Measurements from ENCODE around the gene SUMO1.

The SUMO1 gene

DNA sequence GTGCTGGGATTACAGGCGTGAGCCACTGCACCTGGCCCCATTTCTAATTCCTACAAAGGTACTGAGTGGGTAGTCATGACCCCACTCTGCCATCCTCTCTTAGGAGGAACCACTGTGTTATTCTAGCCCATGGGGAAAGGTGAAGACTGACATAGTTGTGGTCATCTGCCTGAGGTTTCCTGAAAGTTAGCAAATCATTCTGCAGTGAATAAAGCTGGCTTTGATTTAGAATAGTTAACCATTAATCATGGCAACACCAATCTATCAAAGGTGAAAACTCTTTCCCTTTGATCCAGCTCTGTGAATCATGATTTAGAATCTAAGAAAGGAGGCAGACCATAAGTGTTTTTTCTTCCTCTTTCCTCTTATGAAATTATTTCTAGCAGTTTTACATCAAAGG, 50.8 kb downstream of the SUMO1 start:
- Histone ChIP-seq H3K27me3 (no peaks in the 10 kb centered on the region), H3K27ac (no peak overlapping the region), H3K9me3 (replicated peaks in 1 of 11) (no peaks in the 10 kb centered on the region), H3K4me1 (no peaks in the 10 kb centered on the region), H3K9ac (no peak overlapping the region), H4K20me1 (no peaks in the 10 kb centered on the region), H3K4me2 (no peak overlapping the region), H3K4me3 (no peak overlapping the region), H3K36me3 (no peaks in the 10 kb centered on the region)
- no peak for TF ChIP-seq Cebpa-rat (IDR thresholded peaks at IDR 0.05)

GRCh38 chr2:202186641-202187202, 51.7 kb downstream of the SUMO1 start:
- Histone ChIP-seq H3K36me3 (no peaks in the 10 kb centered on the region), H3K4me1 (no peaks in the 10 kb centered on the region), H3K4me3 (no peak overlapping the region), H3K27ac (no peak overlapping the region), H4K20me1 (no peaks in the 10 kb centered on the region), H3K27me3 (no peaks in the 10 kb centered on the region), H3K9me3 (replicated peaks in 1 of 11) (no peaks in the 10 kb centered on the region), H3K4me2 (no peak overlapping the region), H3K9ac (no peak overlapping the region)
- no peak for TF ChIP-seq Cebpa-rat (IDR thresholded peaks at IDR 0.05)

- no peaks in the 10 kb centered on the region for H3K4me1 ChIP-seq
- H3K36me3 ChIP-seq: no peaks in the 10 kb centered on the region
- no peaks in the 10 kb centered on the region for H3K27me3 ChIP-seq
- TF ChIP-seq Cebpa-rat (IDR thresholded peaks at IDR 0.05): no peak
- no peak overlapping the region for H3K9ac ChIP-seq
- no peak overlapping the region for H3K27ac ChIP-seq
- H3K9me3 ChIP-seq (replicated peaks in 1 of 11): no peaks in the 10 kb centered on the region
- no peaks in the 10 kb centered on the region for H4K20me1 ChIP-seq
- H3K4me3 ChIP-seq: no peak overlapping the region
- H3K4me2 ChIP-seq: no peak overlapping the region
Observed at GRCh38 chr2:202185156-202185555, 53.2 kb downstream of the SUMO1 start.

GRCh38 chr2:202184557-202184956, 53.8 kb downstream of the SUMO1 start:
- H3K36me3 ChIP-seq: no peaks in the 10 kb centered on the region
- H3K4me3 ChIP-seq: no peak overlapping the region
- H4K20me1 ChIP-seq: no peaks in the 10 kb centered on the region
- H3K9me3 ChIP-seq (replicated peaks in 1 of 11): no peaks in the 10 kb centered on the region
- H3K4me1 ChIP-seq: no peaks in the 10 kb centered on the region
- H3K4me2 ChIP-seq: no peak overlapping the region
- H3K27ac ChIP-seq: no peak overlapping the region
- TF ChIP-seq Cebpa-rat (IDR thresholded peaks at IDR 0.05): no peak
- no peaks in the 10 kb centered on the region for H3K27me3 ChIP-seq
- no peak overlapping the region for H3K9ac ChIP-seq

GRCh38 chr2:202178346-202178958, 59.9 kb downstream of the SUMO1 start:
- no peak overlapping the region for H3K4me3 ChIP-seq
- peaks cover 0 to 6% (median 0%) of the 10 kb centered on the region in 10 experiments; a peak in 3 of 20 replicates for H3K4me1 ChIP-seq
- no peaks in the 10 kb centered on the region for H3K27me3 ChIP-seq
- H3K9me3 ChIP-seq (replicated peaks in 1 of 11): no peaks in the 10 kb centered on the region
- H3K36me3 ChIP-seq: no peaks in the 10 kb centered on the region
- TF ChIP-seq Cebpa-rat (IDR thresholded peaks at IDR 0.05): no peak
- no peaks in the 10 kb centered on the region for H4K20me1 ChIP-seq
- no peak overlapping the region for H3K4me2 ChIP-seq
- no peak overlapping the region for H3K9ac ChIP-seq
- no peak overlapping the region for H3K27ac ChIP-seq

DNA sequence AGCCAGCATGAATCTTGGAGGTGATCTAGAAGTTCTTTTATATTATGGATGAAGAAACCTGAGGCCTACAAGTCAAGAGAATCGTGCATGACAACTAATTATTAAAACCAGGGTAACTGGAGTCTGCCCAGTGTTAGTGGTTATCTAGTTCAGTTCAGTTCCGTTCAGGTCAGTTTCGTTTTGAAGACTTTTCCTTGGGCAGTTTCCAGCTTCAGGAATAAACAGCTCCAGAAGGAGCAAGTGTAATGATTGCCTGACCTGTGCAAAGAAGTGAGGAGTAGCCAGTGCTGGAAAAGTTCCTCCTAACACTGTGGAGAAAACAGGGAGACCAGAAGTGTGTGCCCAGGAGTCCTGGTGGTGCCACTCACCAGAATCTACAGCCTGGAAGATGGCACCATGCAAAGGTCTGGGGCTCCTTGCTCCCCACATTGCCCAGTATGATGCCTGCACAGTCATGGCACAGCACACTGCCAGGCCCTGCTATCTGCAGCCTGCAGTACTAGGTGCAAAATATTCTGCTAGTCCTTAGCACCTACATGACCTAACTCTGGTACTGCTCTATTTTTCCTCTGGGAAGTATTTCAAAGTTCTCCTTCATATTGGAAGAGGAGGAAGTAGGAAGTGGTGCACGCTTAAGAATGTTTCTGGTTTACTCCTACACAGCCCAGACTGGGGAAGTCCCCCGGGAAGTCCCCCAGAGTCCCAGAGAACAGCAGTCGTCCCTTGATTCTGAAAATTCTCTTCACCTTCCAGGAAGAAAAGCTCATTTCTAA, 65.8 kb downstream of the SUMO1 start:
- Histone ChIP-seq H4K20me1 (no peaks in the 10 kb centered on the region), H3K4me3 (no peak overlapping the region), H3K27me3 (peaks cover 13 to 23% (median 20%) of the 10 kb centered on the region in 11 experiments), H3K9me3 (replicated peaks in 1 of 11) (no peaks in the 10 kb centered on the region), H3K36me3 (no peaks in the 10 kb centered on the region), H3K27ac (no peak overlapping the region), H3K9ac (no peak overlapping the region), H3K4me1 (peaks cover 0 to 29% (median 0%) of the 10 kb centered on the region in 10 experiments; a peak in 7 of 20 replicates), H3K4me2 (peak overlapping the region in 3 of 11 experiments; percentile 53 to 69 (median 63); a peak in 6 of 22 replicates)
- TF ChIP-seq Cebpa-rat (IDR thresholded peaks at IDR 0.05): no peak

DNA sequence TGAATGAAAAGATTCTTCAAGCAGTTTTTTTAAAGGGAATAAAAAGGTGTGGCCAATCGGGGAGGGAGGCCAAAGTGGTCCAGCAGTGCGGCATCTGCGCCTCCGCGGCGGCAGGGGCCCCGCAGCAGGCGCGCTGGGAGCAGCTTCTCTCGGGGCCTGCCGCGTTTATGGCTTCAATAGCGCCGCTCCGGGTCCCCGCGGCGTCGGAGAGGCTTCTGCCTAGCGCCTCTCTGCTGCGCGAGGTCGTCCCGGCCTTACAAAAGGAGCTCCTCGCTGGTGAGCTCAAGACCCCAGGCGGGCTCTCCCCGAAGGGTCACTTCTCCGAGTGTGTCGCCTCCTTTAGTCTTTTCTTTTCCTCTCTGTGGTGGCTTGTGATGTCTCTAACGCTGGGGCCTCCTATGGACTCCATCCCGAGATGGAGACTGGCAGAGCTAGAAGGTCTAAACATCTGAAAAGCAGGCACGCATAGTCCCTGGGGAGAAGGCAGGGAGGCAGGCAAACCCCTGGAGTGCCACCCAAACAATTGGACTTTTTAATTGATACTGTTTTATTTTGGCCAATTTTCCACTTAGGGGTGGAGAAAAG, 67.1 kb downstream of the SUMO1 start:
- Histone ChIP-seq H3K4me2 (peak overlapping the region in 10 of 11 experiments; percentile 1 to 57 (median 45); a peak in 15 of 22 replicates), H3K9me3 (replicated peaks in 1 of 11) (no peaks in the 10 kb centered on the region), H3K4me1 (peaks cover 0 to 29% (median 0%) of the 10 kb centered on the region in 10 experiments; a peak in 7 of 20 replicates), H3K9ac (no peak overlapping the region), H3K36me3 (no peaks in the 10 kb centered on the region), H3K4me3 (no peak overlapping the region), H4K20me1 (no peaks in the 10 kb centered on the region), H3K27me3 (peaks cover 13 to 23% (median 20%) of the 10 kb centered on the region in 11 experiments), H3K27ac (no peak overlapping the region)
- no peak for TF ChIP-seq Cebpa-rat (IDR thresholded peaks at IDR 0.05)

DNA sequence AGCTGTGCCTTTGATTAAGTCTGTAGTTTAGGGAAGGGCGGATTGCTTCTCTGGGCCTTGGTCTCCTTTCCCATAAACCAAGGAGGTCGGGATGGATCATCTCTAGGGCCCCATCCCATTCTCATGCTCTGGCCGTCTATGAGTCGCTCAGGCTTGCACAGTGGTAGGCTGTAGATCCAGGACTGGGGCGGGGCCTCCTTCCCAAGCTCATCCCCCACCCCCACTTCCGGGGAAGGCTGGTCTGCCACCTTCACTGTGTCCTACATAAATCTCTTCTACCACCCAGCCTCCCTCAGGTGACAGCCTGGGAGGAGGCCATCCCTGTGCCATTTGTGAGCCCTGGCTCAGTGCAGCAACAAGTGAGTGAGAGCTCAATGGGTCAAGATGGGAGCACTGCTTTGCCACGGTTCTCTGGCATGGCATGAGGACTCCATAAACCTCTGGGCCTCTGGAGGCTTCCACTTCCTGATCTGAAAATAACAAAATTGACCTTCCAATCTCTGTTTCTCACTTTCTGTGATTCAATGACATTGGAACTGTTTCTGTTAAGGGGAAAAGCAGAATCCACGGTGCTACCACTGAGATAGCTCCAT, 68.5 kb downstream of the SUMO1 start:
- Histone ChIP-seq H3K4me1 (peaks cover 0 to 29% (median 0%) of the 10 kb centered on the region in 10 experiments; a peak in 7 of 20 replicates), H3K4me2 (no peak overlapping the region), H3K27me3 (peaks cover 13 to 23% (median 20%) of the 10 kb centered on the region in 11 experiments), H4K20me1 (no peaks in the 10 kb centered on the region), H3K9ac (no peak overlapping the region), H3K27ac (no peak overlapping the region), H3K4me3 (no peak overlapping the region), H3K36me3 (no peaks in the 10 kb centered on the region), H3K9me3 (replicated peaks in 1 of 11) (no peaks in the 10 kb centered on the region)
- TF ChIP-seq Cebpa-rat (IDR thresholded peaks at IDR 0.05): no peak

DNA sequence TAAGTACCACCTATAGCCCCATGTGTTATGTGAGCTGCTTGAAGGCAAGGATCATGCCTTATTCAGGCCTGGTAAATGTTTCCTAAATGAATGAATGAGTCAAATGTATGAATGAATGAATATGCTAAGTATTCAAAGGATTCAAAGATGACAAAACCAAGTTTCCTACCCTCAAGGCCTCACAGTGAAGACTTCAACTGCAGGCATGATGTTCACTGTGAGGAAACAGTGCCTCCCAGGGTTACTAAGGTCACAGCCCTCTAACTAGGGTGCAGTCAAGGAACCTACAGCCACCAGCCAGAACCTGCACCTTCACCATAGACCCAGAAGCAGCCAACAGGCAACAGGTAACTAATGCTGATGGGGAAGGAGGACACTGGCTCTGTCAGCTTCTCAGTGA, 69.3 kb downstream of the SUMO1 start:
- no peaks in the 10 kb centered on the region for H4K20me1 ChIP-seq
- peaks cover 0 to 29% (median 0%) of the 10 kb centered on the region in 10 experiments; a peak in 7 of 20 replicates for H3K4me1 ChIP-seq
- no peak overlapping the region for H3K9ac ChIP-seq
- TF ChIP-seq Cebpa-rat (IDR thresholded peaks at IDR 0.05): no peak
- no peak overlapping the region for H3K4me3 ChIP-seq
- H3K27me3 ChIP-seq: peaks cover 13 to 23% (median 20%) of the 10 kb centered on the region in 11 experiments
- no peak overlapping the region for H3K27ac ChIP-seq
- H3K36me3 ChIP-seq: no peaks in the 10 kb centered on the region
- H3K4me2 ChIP-seq: no peak overlapping the region
- no peaks in the 10 kb centered on the region for H3K9me3 ChIP-seq (replicated peaks in 1 of 11)

All from BLaER1 treated with 17β-estradiol and CSF1 and Interleukin-3, amounts not matched to agents 10 nM and 100 nM (cell line).